ENCODE data around the gene VPS37C. TPM values are rescaled to one million over a fixed set of nuclear protein-coding genes. Genes with fewer than 3 reads are reported as not detected.

Gene VPS37C
- total and polyA plus RNA-seq, 10 of the 15 experiments (the other 5 are each of a cell fraction or from before 2014, with no cell fraction given): 0.39 to 16.5 (median 7.8) TPM

- TF ChIP-seq TCF12 (IDR thresholded peaks at IDR 0.05; ENCODE audit: low read depth, low read length): no peak
- TF ChIP-seq BMI1 (IDR thresholded peaks at IDR 0.05; ENCODE audit: borderline replicate concordance): no peak
- no peak for TF ChIP-seq HDGF (IDR thresholded peaks at IDR 0.05)
- no peak for TF ChIP-seq ZSCAN29 (IDR thresholded peaks at IDR 0.05)
- no peak for TF ChIP-seq BRCA1 (IDR thresholded peaks at IDR 0.05; ENCODE audit: low read depth, low read length)
- no peak for TF ChIP-seq EZH2 (IDR thresholded peaks at IDR 0.05; ENCODE audit: borderline replicate concordance, control insufficient read depth, low read depth, low read length)
- TF ChIP-seq HDAC2 (IDR thresholded peaks at IDR 0.05): no peak
- no peak for TF ChIP-seq JUND (IDR thresholded peaks at IDR 0.05; ENCODE audit: low read depth, low read length)
- no peak for TF ChIP-seq ZBTB4 (CRISPR knock-in tag; IDR thresholded peaks at IDR 0.05)
- no peak for TF ChIP-seq SMAD5 (IDR thresholded peaks at IDR 0.05; ENCODE audit: low read depth)
- TF ChIP-seq HSF1 (IDR thresholded peaks at IDR 0.05; ENCODE audit: low read depth, low read length): no peak
- no peak for TF ChIP-seq CBX5 (IDR thresholded peaks at IDR 0.05; ENCODE audit: low read depth)
- no peak for TF ChIP-seq CUX1 (IDR thresholded peaks at IDR 0.05; ENCODE audit: insufficient replicate concordance, low read depth, low read length)
- TF ChIP-seq KDM1A (IDR thresholded peaks at IDR 0.05; ENCODE audit: borderline replicate concordance): no peak
- no peak for TF ChIP-seq CREM (IDR thresholded peaks at IDR 0.05; ENCODE audit: low read depth)
- H3K4me1 ChIP-seq (ENCODE audit: control insufficient read depth, insufficient read depth, low read length): no peaks in the 10 kb centered on the region
- BruUV-seq (replicated peaks): no TSS peak
- H2AFZ ChIP-seq (ENCODE audit: control insufficient read depth, low read depth, low read length): no peak overlapping the region
- H3K4me2 ChIP-seq (ENCODE audit: control insufficient read depth, insufficient read depth): no peak overlapping the region
- no peak overlapping the region for H3K9ac ChIP-seq (ENCODE audit: control insufficient read depth, insufficient read depth, low read length)
- ChIA-PET POLR2A (no interaction called here), RAD21 (ENCODE audit: unreplicated experiment) (interaction anchor here (1.6 kb wide), 1 partner anchor 11 kb away, joined by 4 read pairs; no protein-coding TSS in a partner anchor), SMC1A (ENCODE audit: uncharacterized antibody, unreplicated experiment) (no interaction called here), CTCF (interaction anchor here (1.3 to 2.5 kb wide), 2 partner anchors 8 to 151 kb away, joined by 4 to 11 read pairs; no protein-coding TSS in a partner anchor)
- in situ Hi-C loops (cut with MboI) (no loop called here), intact Hi-C loops (cut with micrococcal nuclease; ENCODE audit: unreplicated experiment) (no loop called here)
- no peak overlapping the region for H3K27ac ChIP-seq (ENCODE audit: control insufficient read depth, insufficient read depth)
- H3K27me3 ChIP-seq (replicated peaks in 1 of 2; ENCODE audit: control insufficient read depth in 2 of 2, insufficient read depth in 2 of 2, low read length in 1 of 2): no peaks in the 10 kb centered on the region
- DNase-seq (ENCODE audit: low read depth, low spot score): no peak
- no peaks in the 10 kb centered on the region for H3K79me2 ChIP-seq (ENCODE audit: control insufficient read depth, insufficient read depth, low read length)
- no peaks in the 10 kb centered on the region for H3K9me3 ChIP-seq (replicated peaks; ENCODE audit: control insufficient read depth, insufficient read depth, low read length)
- ATAC-seq: no peak
- no peaks in the 10 kb centered on the region for H3K36me3 ChIP-seq (ENCODE audit: control insufficient read depth in 2 of 2, insufficient read depth in 2 of 2, low read length in 1 of 2)
- 71% methylated on average over 15 of the region's 15 CpGs for WGBS (ENCODE audit: insufficient coverage, insufficient replicate concordance, low lambda C conversion rate, missing lambda C conversion rate)
- H4K20me1 ChIP-seq (ENCODE audit: control insufficient read depth, insufficient read depth): no peaks in the 10 kb centered on the region
- FAIRE-seq: no peak
- no peak overlapping the region for H3K4me3 ChIP-seq
These were observed 39.9 kb downstream of the VPS37C start for GRCh38 chr11:61121192-61121831.

Measured in GM12878 (cell line).